GM12891 (cell line): Measurements from ENCODE around the gene PSRC1.

Source experiments
- DNase-seq: peaks from one replicate; pipeline ENCODE4 v3.0.0; 2011; ENCODE audit warnings: low spot score; ENCODE audit not compliant: insufficient read length
- FAIRE-seq: peaks from 2 replicates; lab custom pipeline; 2011; peaks lifted over from hg19 to GRCh38; lab: Jason Lieb, UNC
- PAX5 ChIP-seq: IDR thresholded peaks from 2 replicates; pipeline ENCODE4 v1.6.1; 2011; ENCODE audit warnings: low read length, moderate library complexity, mild to moderate bottlenecking; ENCODE audit not compliant: insufficient read depth, severe bottlenecking
- POLR2A ChIP-seq: IDR thresholded peaks from 2 replicates; pipeline ENCODE4 v1.6.1; 2011; ENCODE audit warnings: low read depth, low read length, control low read depth
- POLR2AphosphoS5 ChIP-seq: IDR thresholded peaks from 2 replicates; pipeline ENCODE4 v1.6.1; 2011; ENCODE audit warnings: low read depth, low read length, control low read depth
- POU2F2 ChIP-seq: IDR thresholded peaks from 2 replicates; pipeline ENCODE4 v1.6.1; 2011; ENCODE audit warnings: low read depth, mild to moderate bottlenecking, control low read depth, low read length, moderate library complexity
- SPI1 ChIP-seq: IDR thresholded peaks from 2 replicates; pipeline ENCODE4 v1.6.1; 2011; ENCODE audit warnings: low read depth, low read length, control low read depth
- TAF1 ChIP-seq: IDR thresholded peaks from 2 replicates; pipeline ENCODE4 v1.6.1; 2011; ENCODE audit warnings: low read depth, low read length, control low read depth

The PSRC1 gene

DNA sequence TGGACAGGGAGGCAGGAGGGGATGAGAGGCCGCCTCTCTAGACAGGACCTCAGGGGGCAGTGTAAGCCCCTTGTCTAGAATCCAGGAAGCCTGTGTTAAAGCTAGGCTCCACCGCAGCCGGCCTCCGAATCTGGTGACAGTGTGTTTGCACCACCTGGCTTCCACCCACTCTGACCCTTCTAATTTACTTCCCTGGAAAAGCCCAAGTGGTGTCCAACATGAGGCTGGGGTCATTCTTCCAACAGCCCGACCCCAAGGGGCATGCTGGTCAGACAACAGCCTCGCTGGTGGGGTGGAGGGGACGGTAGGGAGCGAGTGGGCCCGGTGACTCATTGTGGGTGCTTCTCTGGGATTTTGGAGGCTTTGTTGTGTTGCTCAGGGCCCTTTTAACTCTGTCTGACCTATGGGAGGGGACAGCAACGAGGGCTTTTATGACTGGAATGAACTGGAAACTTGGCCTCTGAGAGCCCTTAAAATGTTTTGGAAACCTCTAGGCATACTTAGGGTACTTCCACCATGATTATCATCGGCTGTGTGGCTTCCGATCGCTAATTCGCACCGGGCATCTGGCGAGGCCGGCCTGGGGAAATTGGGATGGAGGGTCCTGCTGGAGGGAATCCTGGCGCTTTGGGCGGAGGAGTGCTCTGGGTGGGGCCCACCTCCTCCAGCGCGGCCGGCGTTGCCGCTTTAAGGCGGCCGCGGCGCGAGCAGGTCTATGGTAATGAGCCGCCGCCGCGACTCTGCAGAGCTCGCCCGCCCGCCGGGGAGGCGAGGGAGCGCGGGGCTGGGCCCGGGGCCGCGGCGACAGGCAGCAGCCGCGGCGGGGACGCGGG is 33.9 kb downstream of the PSRC1 start, which contains the start of gene CELSR2:
Gene CELSR2, plus strand, starts transcription at position 743 of the 833 bp plus-strand sequence. CDS start 541 bp downstream, outside the sequence.
- DNase-seq, result peak; percentile 93
- FAIRE-seq, result peak; percentile 77
- TF ChIP-seq PAX5 (no peak), POU2F2 (no peak), POLR2A (no peak), SPI1 (no peak), POLR2AphosphoS5 (no peak), TAF1 (no peak)

DNA sequence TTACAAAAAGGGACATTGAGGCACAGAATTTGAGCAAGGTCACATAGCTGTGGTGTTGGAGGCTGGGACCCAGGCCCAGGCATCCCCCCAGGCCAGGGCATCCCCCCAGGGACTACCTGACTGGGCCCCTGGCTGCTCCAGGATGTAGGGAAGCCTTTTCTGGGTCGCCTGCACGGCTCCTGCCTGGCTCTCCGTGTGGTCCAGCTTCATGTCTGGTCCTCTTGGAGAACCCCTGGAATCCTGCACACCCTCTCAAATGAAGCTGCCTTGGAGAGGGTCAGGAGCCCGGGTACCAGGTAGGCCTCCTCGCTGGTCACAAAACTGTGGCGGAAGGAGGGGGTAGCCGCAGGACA is 34.5 kb downstream of the PSRC1 start:
- FAIRE-seq, result no peak
- no peak for TF ChIP-seq POLR2AphosphoS5
- no peak for TF ChIP-seq PAX5
- TF ChIP-seq POLR2A, result no peak
- TF ChIP-seq POU2F2, result no peak
- TF ChIP-seq SPI1, result no peak
- no peak for TF ChIP-seq TAF1
- no peak for DNase-seq

DNA sequence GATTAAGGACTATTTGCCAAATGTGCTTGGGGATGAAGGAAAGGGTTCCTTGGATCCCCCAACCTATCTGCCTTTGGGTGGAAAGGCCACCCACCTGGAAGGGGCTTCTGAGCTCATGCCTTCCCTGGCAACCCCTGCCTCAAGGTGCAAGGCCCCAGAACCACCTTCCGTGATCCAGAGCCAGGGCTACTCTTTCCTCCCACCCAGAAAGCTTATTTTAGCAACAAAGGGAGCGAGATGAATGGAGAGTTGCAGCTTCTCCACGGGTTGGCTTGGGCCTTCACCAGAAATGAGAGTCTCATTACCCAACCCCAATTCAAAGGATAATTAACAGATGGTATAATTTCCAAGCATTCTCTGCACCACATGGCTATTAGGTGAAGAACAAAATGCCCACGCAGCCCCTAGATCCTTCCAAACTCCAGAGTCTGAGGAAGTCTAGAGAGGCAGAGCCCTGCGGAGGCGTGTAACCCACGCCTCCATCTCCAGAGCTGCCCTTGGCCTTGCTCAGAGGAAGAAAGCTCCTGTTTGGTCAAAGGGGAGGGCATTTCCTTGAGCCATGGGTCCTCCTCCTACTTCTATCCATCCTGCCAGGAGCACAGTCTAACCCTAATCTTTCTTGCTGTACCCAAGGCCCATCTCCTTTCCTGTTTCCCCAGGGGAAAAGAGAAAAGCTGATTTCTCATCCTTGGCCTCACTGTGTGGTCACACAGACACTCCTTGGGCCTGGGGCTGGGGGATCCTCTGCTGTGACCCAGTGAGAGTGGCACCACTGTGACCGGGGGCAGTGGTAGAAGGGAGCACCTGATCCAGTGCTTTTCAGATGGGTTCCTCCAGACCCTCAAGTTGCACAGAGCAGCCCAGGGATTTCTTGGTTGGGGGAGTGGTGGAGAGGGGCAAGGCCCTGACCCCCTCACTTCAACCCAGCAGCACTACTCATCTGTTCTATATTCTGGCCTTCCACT is 35.3 kb downstream of the PSRC1 start:
- TF ChIP-seq TAF1 (no peak), SPI1 (no peak)
- FAIRE-seq, result no peak
- DNase-seq, result no peak

GRCh38 chr1:109246141-109246551 is 36.8 kb downstream of the PSRC1 start:
- no peak for FAIRE-seq
- TF ChIP-seq POU2F2 (no peak), TAF1 (no peak), SPI1 (no peak), POLR2AphosphoS5 (no peak), PAX5 (no peak), POLR2A (no peak)
- DNase-seq, result no peak

- DNase-seq, result no peak
- TF ChIP-seq POLR2A (no peak), SPI1 (no peak), POU2F2 (no peak), PAX5 (no peak), POLR2AphosphoS5 (no peak), TAF1 (no peak)
- no peak for FAIRE-seq
These were observed 38.9 kb downstream of the PSRC1 start for GRCh38 chr1:109243860-109244552.

GRCh38 chr1:109243221-109243620 is 39.7 kb downstream of the PSRC1 start:
- FAIRE-seq, result no peak
- TF ChIP-seq POU2F2 (no peak), SPI1 (no peak), POLR2A (no peak), POLR2AphosphoS5 (no peak), TAF1 (no peak), PAX5 (no peak)
- no peak for DNase-seq

DNA sequence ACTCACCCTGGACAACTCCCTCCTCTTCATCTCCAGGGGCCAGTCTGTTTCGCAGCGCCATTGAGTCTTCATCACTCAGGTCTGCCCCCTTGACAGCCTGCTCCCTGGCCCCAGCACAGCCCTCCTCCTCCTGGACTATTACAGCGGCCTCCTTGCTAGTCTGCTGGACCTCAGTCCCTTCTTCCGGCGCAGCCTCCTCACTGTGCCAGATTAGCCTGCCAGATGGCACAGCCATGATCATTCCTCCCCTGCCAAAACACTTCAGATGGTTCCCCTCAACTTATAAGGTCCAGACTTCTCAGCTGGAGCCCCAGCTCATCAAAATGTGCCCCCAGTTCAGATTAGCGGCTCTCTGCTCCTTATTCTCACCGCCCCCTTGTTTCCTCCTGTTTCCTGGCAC is 40.6 kb downstream of the PSRC1 start:
- DNase-seq (no peak), FAIRE-seq (no peak)
- TF ChIP-seq TAF1 (no peak), POU2F2 (no peak), POLR2AphosphoS5 (no peak), SPI1 (no peak), POLR2A (no peak)

- TF ChIP-seq POU2F2, result no peak
- DNase-seq, result no peak
- FAIRE-seq, result no peak
These were observed 41.1 kb downstream of the PSRC1 start for GRCh38 chr1:109241841-109242345.

- no peak for FAIRE-seq
- TF ChIP-seq TAF1, result no peak
- TF ChIP-seq PAX5, result no peak
- TF ChIP-seq SPI1, result no peak
- no peak for TF ChIP-seq POLR2AphosphoS5
- TF ChIP-seq POU2F2, result no peak
- TF ChIP-seq POLR2A, result no peak
- no peak for DNase-seq
These were observed 41.6 kb downstream of the PSRC1 start for GRCh38 chr1:109241344-109241743.
